B cell (primary cell): ENCODE results near the gene ANKRD11. TPM values are rescaled to one million over a fixed set of nuclear protein-coding genes. Genes with fewer than 3 reads are reported as not detected.
A peak's percentile ranks its signal among the peaks of the same experiment; 100 is the strongest.

ENCODE experiments used
- ATAC-seq: fragments of 200-7000 bp; cut with Tn5 transposase; one replicate; pipeline ENCODE4 v1.10.0; 2021; ENCODE audit warnings: low read depth, mild to moderate bottlenecking, moderate number of reproducible peaks, moderate library complexity
- CTCF ChIA-PET: fragments of 350-600 bp; sonication (Branson Sonifier 250); formaldehyde crosslinking; loops from one replicate; lab custom pipeline; 2021; ENCODE audit warnings: antibody characterized with exemption, inconsistent platforms; lab: Charles Lee
- POLR2A ChIA-PET: fragments of 350-600 bp; sonication (Branson Sonifier 250); formaldehyde crosslinking; loops from one replicate; lab custom pipeline; 2021; ENCODE audit warnings: antibody characterized with exemption; lab: Charles Lee
- DNase-seq: peaks from one replicate; pipeline ENCODE4 v3.0.0; 2013
- H2AFZ ChIP-seq: 2 replicates; pipeline ENCODE4 v1.6.1; 2012; ENCODE audit warnings: mild to moderate bottlenecking, low read depth, low read length; ENCODE audit not compliant: insufficient read depth, poor library complexity, severe bottlenecking
- H3K27ac ChIP-seq, 2 donors: 1 replicate in 1 of 2; 2 replicates in 1 of 2; pipeline ENCODE4 v1.5.1; 2012 to 2013; ENCODE audit warnings: low read length in 2 of 2, mild to moderate bottlenecking in 2 of 2, moderate library complexity in 1 of 2
- H3K27me3 ChIP-seq, 4 experiments: fragments of 200-600 bp in 1 of 4; sonication (generic) in 1 of 4; replicated peaks in 1 of 4; 1 replicate in 2 of 4; 2 replicates in 2 of 4; pipeline versions ENCODE4 v1.6.1 to v1.7.0; 2013 to 2016; ENCODE audit warnings: low read length in 3 of 4, mild to moderate bottlenecking in 2 of 4, mixed read lengths in 1 of 4, moderate library complexity in 1 of 4; ENCODE audit not compliant: insufficient read depth in 4 of 4, control insufficient read depth in 3 of 4; ENCODE audit errors: control extremely low read depth in 1 of 4
- H3K36me3 ChIP-seq, 2 experiments: replicated peaks in 1 of 2; 1 replicate in 1 of 2; 2 replicates in 1 of 2; pipeline versions ENCODE4 v1.6.1 to v1.7.1; 2013; ENCODE audit warnings: low read length in 1 of 2; ENCODE audit not compliant: insufficient read depth in 2 of 2, control insufficient read depth in 1 of 2; ENCODE audit errors: control extremely low read depth in 1 of 2, extremely low read depth in 1 of 2
- H3K4me1 ChIP-seq, 2 donors: fragments of 200-600 bp in 1 of 2; sonication (generic) in 1 of 2; 1 replicate in 1 of 2; 2 replicates in 1 of 2; pipeline versions ENCODE4 v1.5.1 to v1.6.1; 2013 to 2017; ENCODE audit warnings: low read length in 2 of 2; ENCODE audit not compliant: control insufficient read depth in 2 of 2, insufficient read depth in 2 of 2
- H3K4me2 ChIP-seq: replicated peaks from 2 replicates; pipeline ENCODE3; 2012; ENCODE audit warnings: mild to moderate bottlenecking, low read depth, low read length; ENCODE audit not compliant: poor library complexity, severe bottlenecking
- H3K4me3 ChIP-seq, 5 experiments: fragments of 200-600 bp in 1 of 5; sonication (generic) in 1 of 5; 1 replicate in 3 of 5; 2 replicates in 2 of 5; pipeline versions ENCODE4 v1.5.1 to v1.7.0; 2011 to 2016; ENCODE audit warnings: low read length in 4 of 5, mild to moderate bottlenecking in 4 of 5, low read depth in 2 of 5, control low read depth in 1 of 5, moderate library complexity in 1 of 5; ENCODE audit not compliant: insufficient read depth in 1 of 5; ENCODE audit errors: control extremely low read depth in 1 of 5, extremely low read depth in 1 of 5
- H3K79me2 ChIP-seq: fragments of 200-600 bp; sonication (generic); one replicate; pipeline ENCODE4 v1.6.0; 2016; ENCODE audit warnings: low read length; ENCODE audit not compliant: control insufficient read depth, insufficient read depth
- H3K9ac ChIP-seq: fragments of 200-600 bp; sonication (generic); 2 replicates; pipeline ENCODE4 v1.6.1; 2017; ENCODE audit warnings: mild to moderate bottlenecking, low read length, moderate library complexity
- H3K9me3 ChIP-seq, 3 donors: one replicate each; pipeline versions ENCODE4 v1.6.1 to v1.7.1; 2013; ENCODE audit warnings: low read length in 2 of 3; ENCODE audit not compliant: control insufficient read depth in 2 of 3, insufficient read depth in 1 of 3; ENCODE audit errors: control extremely low read depth in 1 of 3
- H4K20me1 ChIP-seq: 2 replicates; pipeline ENCODE4 v1.6.0; 2012; ENCODE audit warnings: mild to moderate bottlenecking, low read length; ENCODE audit not compliant: insufficient read depth, control insufficient read depth, poor library complexity, severe bottlenecking
- H3K27ac Mint-ChIP-seq: one replicate; pipeline ENCODE4 v1.8.0; 2021; ENCODE audit warnings: mixed read lengths
- H3K27me3 Mint-ChIP-seq: one replicate; pipeline ENCODE4 v1.8.0; 2021; ENCODE audit warnings: mixed read lengths
- H3K4me1 Mint-ChIP-seq: one replicate; pipeline ENCODE4 v1.8.0; 2021; ENCODE audit warnings: mixed read lengths
- H3K4me3 Mint-ChIP-seq: one replicate; pipeline ENCODE4 v1.8.0; 2021; ENCODE audit warnings: mixed read lengths
- H3K9me3 Mint-ChIP-seq: one replicate; pipeline ENCODE4 v1.8.0; 2022; ENCODE audit warnings: mixed read lengths; ENCODE audit not compliant: insufficient read depth
- CTCF ChIP-seq: fragments of 200-600 bp; IDR thresholded peaks from one replicate; pipeline ENCODE4 v1.8.0; 2022; ENCODE audit warnings: antibody characterized with exemption, mild to moderate bottlenecking
- EZH2 ChIP-seq: IDR thresholded peaks from 2 replicates; pipeline ENCODE4 v1.6.1; 2012; ENCODE audit warnings: borderline replicate concordance, low read depth, mild to moderate bottlenecking, moderate library complexity, low read length; ENCODE audit not compliant: insufficient read depth, poor library complexity, severe bottlenecking
- WGBS: methylation state at CpG from one replicate; pipeline ENCODE4 v1.1.5; 2013; ENCODE audit warnings: missing lambda C conversion rate; ENCODE audit not compliant: insufficient coverage; 5-methylcytosine and 5-hydroxymethylcytosine counted together
- intact Hi-C: fragments of 100-400 bp; cut with micrococcal nuclease; formaldehyde crosslinking; loops from one replicate; pipeline ENCODE4 v1.10.0; 2022
- polyA plus RNA-seq: library from polyadenylated mRNA; depleted of rRNA; stranded (reverse); fragments of >200 nt; gene quantifications from 2 replicates; pipeline ENCODE4 v1.2.3, GENCODE V29; 2012
- total RNA-seq, 2 donors: library from RNA; stranded (reverse); fragments of 120-200 nt in 1 of 2; gene quantifications; 1 replicate in 1 of 2; 2 replicates in 1 of 2; pipeline versions ENCODE4 v1.2.3 to v1.2.4, GENCODE V29; 2013 to 2022

The ANKRD11 gene
- total and polyA plus RNA-seq, 2 donors (not counting 1 experiment from before 2014, with no cell fraction given): 67.9 to 314 TPM

GRCh38 chr16:89443727-89444084, 46.7 kb downstream of the ANKRD11 start:
- DNase-seq (no peak), ATAC-seq (no peak)
- H3K36me3 ChIP-seq: peaks cover 0 to 1% of the 10 kb centered on the region in 2 experiments
- no peak overlapping the region for H3K27ac ChIP-seq
- H3K4me3 Mint-ChIP-seq: peak overlapping the region; percentile 57
- no peaks in the 10 kb centered on the region for H3K27me3 Mint-ChIP-seq
- 68% methylated on average over 6 of the region's 8 CpGs for WGBS
- H3K4me1 ChIP-seq: peaks cover 50 to 70% of the 10 kb centered on the region in 2 donors
- no peak for TF ChIP-seq EZH2
- no peak for TF ChIP-seq CTCF
- H2AFZ ChIP-seq: no peak overlapping the region
- no peak overlapping the region for H3K9ac ChIP-seq
- H3K4me2 ChIP-seq: peak overlapping the region; percentile 36
- peaks cover 100% of the 10 kb centered on the region for H4K20me1 ChIP-seq
- ChIA-PET CTCF (no interaction called here), POLR2A (no interaction called here)
- intact Hi-C loops: no loop called here
- H3K79me2 ChIP-seq: peaks cover 100% of the 10 kb centered on the region
- no peaks in the 10 kb centered on the region for H3K9me3 ChIP-seq
- H3K27me3 ChIP-seq: no peaks in the 10 kb centered on the region
- peaks cover 81% of the 10 kb centered on the region for H3K4me1 Mint-ChIP-seq
- no peaks in the 10 kb centered on the region for H3K9me3 Mint-ChIP-seq
- H3K4me3 ChIP-seq: no peak overlapping the region
- no peak overlapping the region for H3K27ac Mint-ChIP-seq

- no peak for ATAC-seq
- Histone ChIP-seq H3K4me2 (peak overlapping the region; percentile 36), H3K27ac (no peak overlapping the region), H4K20me1 (peaks cover 100% of the 10 kb centered on the region), H3K27me3 (no peaks in the 10 kb centered on the region), H3K79me2 (peaks cover 100% of the 10 kb centered on the region), H3K36me3 (peaks cover 0 to 1% of the 10 kb centered on the region in 2 experiments), H3K4me1 (peaks cover 48 to 71% of the 10 kb centered on the region in 2 donors), H3K9ac (no peak overlapping the region), H3K9me3 (no peaks in the 10 kb centered on the region), H2AFZ (no peak overlapping the region), H3K4me3 (no peak overlapping the region)
- intact Hi-C loops: no loop called here
- Mint-ChIP-seq H3K4me1 (peaks cover 79% of the 10 kb centered on the region), H3K27ac (no peak overlapping the region), H3K27me3 (no peaks in the 10 kb centered on the region), H3K4me3 (peak overlapping the region; percentile 57), H3K9me3 (no peaks in the 10 kb centered on the region)
- DNase-seq: no peak
- TF ChIP-seq CTCF: no peak
- TF ChIP-seq EZH2: no peak
- POLR2A ChIA-PET: no interaction called here
- WGBS: 84% methylated on average over 12 of the region's 13 CpGs
- CTCF ChIA-PET: no interaction called here
Observed at GRCh38 chr16:89442990-89443726, 47.2 kb downstream of the ANKRD11 start.
